ENCODE measurements around the gene FBXO7.

The FBXO7 gene

GRCh38 chr22:32490279-32490678 is 15.7 kb downstream of the FBXO7 start:
- no peak for DNase-seq (ENCODE audit: low read depth in 2 of 2)

- DNase-seq (ENCODE audit: low read depth in 2 of 2) = no peak
Measured at GRCh38 chr22:32492111-32492510, 17.5 kb downstream of the FBXO7 start.

DNA sequence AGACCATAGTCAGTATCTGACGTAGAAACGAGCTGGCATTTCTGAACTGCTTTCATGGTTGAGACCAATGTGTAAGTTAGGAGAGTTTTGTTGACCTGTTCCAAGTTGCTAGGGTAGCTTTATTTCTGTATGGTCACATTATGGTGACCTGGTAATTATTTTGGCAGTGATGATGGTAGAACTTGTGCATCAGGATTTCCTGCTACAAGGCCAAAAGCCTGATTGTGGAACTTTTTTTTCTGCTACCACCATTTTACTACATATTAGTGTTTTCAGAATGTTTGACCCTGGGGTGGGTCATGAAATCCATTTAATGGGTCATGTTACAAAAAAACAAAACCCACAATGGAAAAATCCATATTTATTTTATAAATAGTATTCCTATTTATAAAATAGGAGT is 18.9 kb downstream of the FBXO7 start:
- DNase-seq (ENCODE audit: low read depth in 2 of 2) = no peak

GRCh38 chr22:32494971-32495370 is 20.4 kb downstream of the FBXO7 start:
- DNase-seq (ENCODE audit: low read depth in 2 of 2) = no peak

- DNase-seq (ENCODE audit: low read depth in 2 of 2) = no peak
Measured at GRCh38 chr22:32499666-32500065, 25.1 kb downstream of the FBXO7 start.

- DNase-seq (ENCODE audit: low read depth in 2 of 2) = no peak
Measured at GRCh38 chr22:32501836-32502752, 27.5 kb downstream of the FBXO7 start.

- DNase-seq (ENCODE audit: low read depth in 2 of 2) = no peak
Measured at GRCh38 chr22:32509045-32509444, 34.4 kb downstream of the FBXO7 start.

DNA sequence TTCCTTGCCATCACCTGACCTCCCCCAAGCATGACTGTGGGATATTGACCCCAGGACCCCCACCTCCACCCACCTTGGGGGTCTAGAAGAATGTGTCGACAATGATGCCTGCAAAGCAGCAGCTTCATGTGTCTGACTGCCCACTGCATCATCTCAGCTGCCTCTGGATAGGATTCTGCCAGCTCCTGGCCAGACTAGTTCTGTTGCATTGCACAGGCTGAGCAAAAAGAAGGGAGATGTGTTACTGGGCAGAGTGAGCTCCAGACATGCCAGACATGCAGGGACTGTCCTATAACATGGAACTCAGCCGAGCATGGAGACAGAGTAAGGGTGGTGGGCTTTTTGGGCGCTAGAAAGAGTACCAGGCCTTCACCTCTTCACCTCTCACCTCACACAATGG is 36.7 kb downstream of the FBXO7 start:
- no peak for DNase-seq (ENCODE audit: low read depth in 2 of 2)

DNA sequence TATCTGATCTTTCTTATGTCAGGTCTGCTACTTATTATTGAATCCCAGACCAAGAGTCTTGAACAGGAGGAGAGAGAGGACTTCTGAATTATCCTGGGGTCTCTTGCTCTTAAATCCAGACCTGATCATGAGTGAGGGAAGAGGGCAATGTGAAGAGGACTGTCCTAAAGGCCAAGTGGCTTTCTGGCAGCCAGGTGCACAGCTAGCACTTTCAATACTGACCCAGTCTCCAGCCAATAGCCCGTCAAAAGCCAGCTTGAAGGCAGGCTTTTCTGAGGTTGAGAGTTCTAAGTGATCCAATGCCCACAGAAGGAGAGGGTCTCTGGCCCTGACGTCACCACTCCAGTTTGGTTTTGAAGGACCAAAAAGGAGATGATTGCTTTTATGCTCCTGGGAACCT is 37.2 kb downstream of the FBXO7 start:
- DNase-seq (ENCODE audit: low read depth in 2 of 2) = no peak

DNA sequence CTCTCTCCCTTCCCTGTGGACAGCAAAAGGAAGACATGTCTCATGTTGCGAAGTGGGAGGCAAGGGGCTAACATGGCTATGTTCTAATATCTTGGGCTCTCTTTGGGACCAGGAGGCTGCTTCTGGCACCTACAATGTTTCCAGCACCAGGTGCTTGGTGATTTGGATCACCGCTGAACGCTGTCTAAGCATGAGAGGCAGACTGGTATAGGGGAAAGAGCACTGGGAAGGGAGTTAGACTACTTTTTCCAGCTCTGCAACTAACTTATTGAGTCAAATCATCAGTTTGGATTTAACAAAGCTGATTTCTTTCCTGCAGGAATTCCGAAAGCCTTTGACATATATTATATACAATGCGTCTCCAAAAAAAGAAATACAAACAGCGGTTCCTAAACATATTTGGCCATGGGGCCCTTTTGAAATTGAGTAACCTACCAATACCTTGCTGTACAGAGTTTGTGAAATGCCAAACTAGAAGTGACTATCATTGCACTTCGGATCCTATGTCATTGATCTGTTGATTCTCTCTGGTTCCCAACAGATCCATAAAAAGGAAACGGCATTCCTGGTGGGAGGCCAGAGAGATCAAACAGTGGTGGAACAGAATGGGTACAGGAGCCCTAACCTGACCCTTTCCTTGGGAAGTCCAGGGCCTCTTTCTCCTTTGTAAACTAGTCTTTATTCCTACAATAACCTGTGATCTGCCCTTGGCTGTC is 37.8 kb downstream of the FBXO7 start:
- DNase-seq (ENCODE audit: low read depth in 2 of 2) = no peak

GRCh38 chr22:32515084-32515483 is 40.5 kb downstream of the FBXO7 start:
- no peak for DNase-seq (ENCODE audit: low read depth in 2 of 2)

- DNase-seq (ENCODE audit: low read depth in 2 of 2) = no peak
Measured at GRCh38 chr22:32517488-32517887, 42.9 kb downstream of the FBXO7 start.

DNA sequence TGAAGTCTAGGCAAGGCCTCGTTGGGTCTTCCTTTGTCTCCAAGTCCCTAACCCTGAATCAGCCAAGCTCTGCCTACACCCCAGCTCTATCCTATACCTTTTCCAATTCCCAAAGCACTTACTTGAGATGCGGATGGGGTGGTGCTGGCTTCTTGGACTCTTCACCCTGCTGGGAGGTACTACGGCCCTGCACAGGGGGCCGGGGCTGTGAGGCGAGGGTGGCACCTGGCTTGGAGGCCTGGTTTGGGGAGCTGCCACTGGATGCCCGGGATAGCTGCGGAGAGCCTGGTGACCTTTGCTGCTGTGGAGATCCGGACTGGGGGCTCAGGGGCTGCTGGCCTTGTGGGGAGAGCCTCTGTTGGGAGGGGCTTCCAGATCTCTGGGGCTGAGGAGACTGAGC is 43.3 kb downstream of the FBXO7 start:
- no peak for DNase-seq (ENCODE audit: low read depth in 2 of 2)

GRCh38 chr22:32518381-32518780 is 43.8 kb downstream of the FBXO7 start:
- DNase-seq (ENCODE audit: low read depth in 2 of 2) = no peak

DNA sequence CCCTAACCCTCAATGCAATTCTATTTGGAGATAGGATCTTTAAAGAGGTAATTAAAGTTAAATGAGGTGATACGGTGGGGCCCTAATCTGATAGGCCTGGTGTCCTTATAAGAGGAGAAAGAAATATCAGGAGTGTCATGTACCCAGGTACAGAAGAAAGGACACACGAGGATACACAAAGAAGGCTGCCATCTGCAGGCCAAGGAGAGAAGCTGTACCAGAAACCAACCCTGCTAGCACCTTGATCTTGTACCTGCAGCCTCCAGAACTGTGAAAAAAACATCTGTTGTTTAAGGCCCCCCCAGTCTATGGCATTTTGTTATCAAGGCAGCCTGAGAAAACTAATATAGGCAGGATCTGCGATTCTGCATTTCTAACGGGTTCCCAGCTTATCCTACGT is 44.2 kb downstream of the FBXO7 start:
- no peak for DNase-seq (ENCODE audit: low read depth in 2 of 2)

GRCh38 chr22:32520612-32521011 is 46.0 kb downstream of the FBXO7 start:
- DNase-seq (ENCODE audit: low read depth in 2 of 2) = no peak

- DNase-seq (ENCODE audit: low read depth in 2 of 2) = no peak
Measured at GRCh38 chr22:32522237-32522636, 47.6 kb downstream of the FBXO7 start.

DNA sequence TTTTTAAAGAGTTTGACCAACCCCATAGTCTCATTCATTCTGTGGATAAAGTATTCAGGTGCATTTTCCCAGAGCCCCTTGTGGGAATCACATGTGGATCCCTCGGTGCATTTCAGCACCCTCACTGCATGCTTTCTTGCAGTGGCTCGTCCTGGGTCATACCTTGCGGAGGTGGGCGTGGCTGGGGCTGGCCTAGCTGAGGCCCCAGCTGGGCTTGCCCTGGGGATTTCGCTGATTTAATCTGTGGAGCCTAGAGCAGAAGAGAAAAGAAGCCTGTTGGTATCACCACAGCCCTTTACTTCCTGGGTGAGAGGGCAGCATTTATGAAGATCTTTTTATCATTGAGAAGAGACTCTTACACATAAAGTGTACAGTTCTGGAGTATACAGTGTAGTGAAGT is 53.1 kb downstream of the FBXO7 start:
- no peak for DNase-seq (ENCODE audit: low read depth in 2 of 2)

DNA sequence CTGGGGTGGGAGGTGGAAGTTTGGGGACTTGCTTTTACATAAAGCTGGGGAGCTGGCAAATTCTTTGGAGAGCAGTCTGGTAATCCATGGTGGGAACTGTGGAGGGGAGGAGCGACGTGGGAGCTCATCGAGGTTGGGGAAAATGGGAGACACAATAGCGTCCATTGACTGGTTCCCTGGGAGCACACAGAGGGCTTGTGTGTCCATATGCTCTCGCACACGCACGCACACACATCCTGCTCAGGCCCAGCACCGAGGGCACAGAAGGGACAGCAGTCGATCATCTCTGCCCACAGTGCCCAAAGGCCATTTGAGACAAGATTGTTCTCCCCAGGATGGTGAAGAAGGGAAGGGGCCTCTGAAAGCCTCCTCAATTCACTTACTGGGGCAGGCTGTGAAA is 53.7 kb downstream of the FBXO7 start:
- DNase-seq (ENCODE audit: low read depth in 2 of 2) = no peak

GRCh38 chr22:32528984-32529982 is 54.7 kb downstream of the FBXO7 start:
- DNase-seq (ENCODE audit: low read depth in 2 of 2) = peak; percentile 19 to 40

DNA sequence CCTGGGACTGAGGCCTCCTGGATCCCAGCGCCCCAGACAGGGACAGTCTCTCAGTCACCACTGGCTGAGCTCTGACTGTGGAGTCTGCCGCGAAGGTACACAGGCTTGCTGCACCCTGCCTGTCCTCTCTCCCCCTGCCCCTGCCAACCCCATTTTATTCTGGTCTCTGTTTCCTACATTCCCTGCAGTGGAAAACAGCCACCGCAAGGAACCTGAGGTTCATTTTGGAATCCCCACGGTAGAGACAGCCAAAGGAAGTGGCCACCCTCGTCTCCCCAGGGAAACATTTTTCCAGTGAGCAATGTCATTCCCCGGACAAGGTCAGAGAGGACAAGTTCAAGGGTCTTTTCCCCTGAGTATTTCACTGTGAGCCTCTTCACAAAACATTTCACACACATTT is 56.6 kb downstream of the FBXO7 start:
- DNase-seq (ENCODE audit: low read depth in 2 of 2) = no peak
